ENCODE results near the gene TBCD.
A peak's percentile ranks its signal among the peaks of the same experiment; 100 is the strongest.

TBCD gene

DNA sequence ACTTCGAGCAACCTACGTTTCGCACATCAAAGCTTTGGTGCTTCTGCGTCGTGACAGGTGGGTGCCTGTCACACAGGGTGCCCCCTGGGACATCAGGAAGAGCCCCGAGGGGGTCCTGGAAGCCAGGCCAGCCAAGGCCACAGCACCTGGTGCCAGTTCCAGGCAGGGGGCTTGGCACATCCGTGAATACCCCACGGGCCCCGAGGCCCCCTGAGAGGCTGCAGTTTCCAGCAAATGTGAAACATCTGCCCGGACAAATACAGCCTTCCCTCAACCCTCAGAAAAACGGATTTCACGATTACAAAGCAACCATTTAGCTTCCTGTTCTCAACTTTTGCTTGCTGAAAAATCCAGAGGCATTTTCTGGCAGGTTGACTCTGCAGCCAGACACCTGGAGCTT, 218.2 kb downstream of the TBCD start:
- Mint-ChIP-seq H3K9me3 (no peaks in the 10 kb centered on the region), H3K27ac (ENCODE audit: low read depth) (no peak overlapping the region), H3K4me1 (no peaks in the 10 kb centered on the region), H3K36me3 (ENCODE audit: insufficient read depth) (peaks cover 1% of the 10 kb centered on the region), H3K27me3 (no peaks in the 10 kb centered on the region), H3K4me3 (no peak overlapping the region)
- DNase-seq (ENCODE audit: low spot score in 2 of 2) = no peak
- no peak for ATAC-seq (replicated peaks; ENCODE audit: extremely low read depth, poor library complexity, severe bottlenecking)

DNA sequence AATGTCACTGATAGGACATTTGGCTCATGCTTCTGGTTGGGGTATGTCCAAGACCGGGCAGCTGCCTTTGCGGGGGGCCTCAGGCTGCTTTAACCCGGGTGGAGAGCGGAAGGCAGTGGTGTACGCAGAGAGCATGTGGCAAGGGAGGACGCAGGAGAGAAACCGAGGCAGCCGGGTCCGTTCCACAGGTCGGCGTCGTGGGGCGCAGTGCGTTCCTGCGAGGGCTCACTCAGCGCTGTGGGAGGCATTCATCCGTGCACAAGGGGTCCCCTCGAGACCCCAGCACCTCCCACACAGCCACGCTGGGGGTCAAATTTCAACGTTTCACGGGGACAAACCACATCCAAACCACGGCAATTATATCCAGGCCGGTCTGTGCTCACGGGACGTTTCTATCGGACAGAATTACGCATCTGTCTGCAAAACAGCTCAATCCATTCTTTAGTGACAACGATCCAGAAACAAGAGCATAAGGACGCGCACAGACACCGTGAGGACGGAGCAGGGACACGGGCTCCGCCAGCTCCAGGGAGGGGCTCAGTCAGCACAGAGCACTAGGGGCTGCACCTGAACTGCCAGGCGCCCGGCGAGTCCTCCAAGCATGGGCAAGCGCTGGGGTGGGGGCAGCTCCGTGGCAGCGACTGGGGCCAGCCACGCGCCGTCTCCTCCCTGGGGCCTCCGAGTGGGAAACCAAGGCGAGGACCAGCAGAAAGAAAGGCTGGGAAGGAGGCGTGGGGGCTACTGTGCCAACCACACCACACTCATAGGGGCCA, 219.1 kb downstream of the TBCD start:
- Mint-ChIP-seq H3K4me1 (no peaks in the 10 kb centered on the region), H3K27me3 (no peaks in the 10 kb centered on the region), H3K9me3 (no peaks in the 10 kb centered on the region), H3K4me3 (no peak overlapping the region), H3K27ac (ENCODE audit: low read depth) (no peak overlapping the region), H3K36me3 (ENCODE audit: insufficient read depth) (peaks cover 1% of the 10 kb centered on the region)
- no peak for ATAC-seq (replicated peaks; ENCODE audit: extremely low read depth, poor library complexity, severe bottlenecking)
- no peak for DNase-seq (ENCODE audit: low spot score in 2 of 2)

DNA sequence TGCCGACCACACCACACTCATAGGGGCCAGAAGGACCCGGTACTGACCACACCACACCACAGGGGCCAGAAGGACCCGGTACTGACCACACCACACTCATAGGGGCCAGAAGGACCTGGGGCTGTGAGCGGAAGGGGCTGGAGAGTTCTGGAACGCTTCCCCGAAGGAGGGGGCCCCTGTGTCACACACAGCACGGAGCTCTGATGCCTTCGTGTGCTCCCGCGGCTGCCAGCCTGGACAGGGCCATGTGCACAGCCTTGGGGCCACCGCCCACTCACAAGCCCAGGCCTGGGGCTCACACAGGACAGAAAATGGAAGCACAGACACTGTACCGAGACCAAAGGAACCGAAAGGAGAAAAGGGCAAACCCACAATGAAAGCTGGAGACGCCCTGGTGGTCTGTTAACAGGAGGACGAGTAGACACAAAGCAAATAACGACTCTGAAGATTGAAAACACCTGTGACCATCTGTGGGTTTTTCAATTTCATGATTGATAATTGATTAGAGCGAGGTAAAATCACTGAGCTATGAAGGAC, 221.0 kb downstream of the TBCD start:
- Mint-ChIP-seq H3K9me3 (no peaks in the 10 kb centered on the region), H3K4me1 (no peaks in the 10 kb centered on the region), H3K4me3 (no peak overlapping the region), H3K27me3 (no peaks in the 10 kb centered on the region), H3K36me3 (ENCODE audit: insufficient read depth) (peaks cover 1% of the 10 kb centered on the region), H3K27ac (ENCODE audit: low read depth) (peak overlapping the region; percentile 25)
- ATAC-seq (replicated peaks; ENCODE audit: extremely low read depth, poor library complexity, severe bottlenecking) (no peak), DNase-seq (ENCODE audit: low spot score in 2 of 2) (no peak)

DNA sequence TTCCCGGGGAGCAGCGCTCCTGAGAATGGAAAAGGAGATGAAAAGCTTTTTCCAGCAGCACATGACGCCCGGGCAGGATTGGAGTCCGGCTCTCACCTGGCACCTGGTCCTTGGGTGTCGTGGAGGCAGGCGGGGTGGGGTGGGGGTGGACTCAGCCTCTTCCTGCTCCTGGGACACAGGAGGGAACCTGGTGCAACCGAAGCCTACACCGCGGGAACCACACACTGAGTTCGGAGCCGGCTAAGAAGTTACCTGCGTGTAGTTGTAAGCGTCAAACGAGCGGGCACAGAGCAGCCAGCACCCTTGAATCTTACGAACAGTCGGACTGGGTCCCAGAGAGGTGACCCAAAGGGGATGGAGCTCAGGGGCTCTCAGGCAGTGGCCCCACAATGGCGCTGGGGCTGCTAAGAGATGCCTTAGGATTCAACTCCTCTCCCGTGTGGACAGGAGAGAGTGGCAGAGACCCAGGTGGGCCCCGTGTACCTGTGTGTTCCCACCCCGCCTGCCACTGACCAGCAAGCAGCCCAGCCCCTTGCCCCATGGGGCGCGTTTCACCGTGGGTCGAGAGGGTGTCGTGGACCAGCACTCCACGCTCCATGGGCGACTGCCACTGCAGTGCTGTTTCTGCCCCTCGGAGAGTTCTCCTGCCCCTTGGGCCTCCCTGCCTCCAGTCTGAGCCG, 221.7 kb downstream of the TBCD start:
- Mint-ChIP-seq H3K9me3 (no peaks in the 10 kb centered on the region), H3K36me3 (ENCODE audit: insufficient read depth) (peaks cover 1% of the 10 kb centered on the region), H3K4me3 (no peak overlapping the region), H3K27ac (ENCODE audit: low read depth) (peak overlapping the region; percentile 25), H3K4me1 (peaks cover 5% of the 10 kb centered on the region), H3K27me3 (no peaks in the 10 kb centered on the region)
- DNase-seq (ENCODE audit: low spot score in 2 of 2) = no peak
- ATAC-seq (replicated peaks; ENCODE audit: extremely low read depth, poor library complexity, severe bottlenecking) = no peak

DNA sequence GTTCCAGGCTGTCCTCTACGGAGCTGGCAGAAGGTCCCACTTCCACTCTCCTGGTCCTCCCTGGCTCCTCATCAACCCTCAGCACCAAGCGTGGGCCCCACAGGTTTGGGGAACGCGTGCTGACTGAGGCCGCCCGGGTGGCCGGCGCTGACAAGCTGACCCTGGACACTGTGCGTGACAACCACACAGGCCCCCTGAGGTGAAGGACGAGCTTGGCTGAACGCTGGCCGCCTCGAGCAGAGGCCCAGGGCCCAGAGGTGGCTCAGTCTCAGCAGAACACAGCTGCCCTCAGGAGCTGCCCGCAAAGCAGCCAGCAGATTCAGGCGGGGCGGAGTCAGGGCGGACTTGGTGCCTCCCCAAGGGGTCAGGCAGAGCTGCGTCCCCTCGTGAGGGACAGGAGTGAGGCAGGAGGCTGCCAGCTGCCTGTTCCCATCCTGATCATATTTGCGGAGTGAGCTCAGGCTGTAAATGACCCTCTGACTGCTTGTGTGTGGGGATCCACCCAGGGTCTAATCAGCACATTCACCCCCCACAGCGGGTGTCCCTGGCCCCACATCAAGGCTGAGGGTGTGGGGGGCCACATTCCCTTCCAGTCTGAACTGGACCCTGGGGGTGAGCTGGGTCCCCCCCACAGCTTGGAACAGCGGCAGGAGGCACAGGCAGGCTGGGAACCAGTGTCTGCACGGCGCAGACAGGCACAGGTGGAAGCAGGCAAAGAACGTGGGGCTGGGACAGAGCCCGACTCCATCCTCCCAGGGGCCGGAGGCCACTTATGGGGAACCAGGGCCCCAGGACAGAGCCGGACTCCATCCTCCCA, 222.5 kb downstream of the TBCD start:
- peaks cover 1% of the 10 kb centered on the region for H3K36me3 Mint-ChIP-seq (ENCODE audit: insufficient read depth)
- peaks cover 13% of the 10 kb centered on the region for H3K4me1 Mint-ChIP-seq
- DNase-seq (ENCODE audit: low spot score in 2 of 2) (no peak), ATAC-seq (replicated peaks; ENCODE audit: extremely low read depth, poor library complexity, severe bottlenecking) (no peak)
- no peaks in the 10 kb centered on the region for H3K9me3 Mint-ChIP-seq
- H3K4me3 Mint-ChIP-seq = no peak overlapping the region
- H3K27me3 Mint-ChIP-seq = no peaks in the 10 kb centered on the region
- H3K27ac Mint-ChIP-seq (ENCODE audit: low read depth) = no peak overlapping the region

DNA sequence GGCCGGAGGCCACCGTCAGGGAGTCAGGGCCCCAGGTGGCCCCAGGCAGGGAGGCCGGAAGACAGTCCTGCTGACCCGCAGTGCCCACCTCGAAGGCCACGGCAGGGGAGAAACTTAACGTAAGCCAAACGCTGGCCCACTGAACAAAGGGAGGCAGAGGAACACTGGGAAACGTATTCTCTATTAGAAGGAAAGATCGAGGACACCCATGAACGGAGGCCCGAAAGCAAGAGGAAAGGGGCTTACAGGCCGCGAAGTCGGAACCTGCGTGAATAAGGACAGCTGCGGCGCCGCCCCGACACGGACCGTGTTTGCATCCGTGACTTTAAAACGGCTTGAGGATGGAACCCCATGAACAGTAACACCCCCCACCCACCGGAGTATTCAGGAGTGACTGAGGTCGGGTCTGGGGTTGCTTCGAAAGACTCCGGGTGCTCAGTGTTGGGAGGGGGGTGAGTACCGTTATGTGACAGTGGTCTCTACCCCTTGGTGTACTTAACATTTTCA, 225.2 kb downstream of the TBCD start:
- ATAC-seq (replicated peaks; ENCODE audit: extremely low read depth, poor library complexity, severe bottlenecking) (no peak), DNase-seq (ENCODE audit: low spot score in 2 of 2) (no peak)
- no peak overlapping the region for H3K4me3 Mint-ChIP-seq
- H3K9me3 Mint-ChIP-seq = no peaks in the 10 kb centered on the region
- H3K27me3 Mint-ChIP-seq = no peaks in the 10 kb centered on the region
- no peak overlapping the region for H3K27ac Mint-ChIP-seq (ENCODE audit: low read depth)
- H3K4me1 Mint-ChIP-seq = peaks cover 19% of the 10 kb centered on the region
- peaks cover 5% of the 10 kb centered on the region for H3K36me3 Mint-ChIP-seq (ENCODE audit: insufficient read depth)

DNA sequence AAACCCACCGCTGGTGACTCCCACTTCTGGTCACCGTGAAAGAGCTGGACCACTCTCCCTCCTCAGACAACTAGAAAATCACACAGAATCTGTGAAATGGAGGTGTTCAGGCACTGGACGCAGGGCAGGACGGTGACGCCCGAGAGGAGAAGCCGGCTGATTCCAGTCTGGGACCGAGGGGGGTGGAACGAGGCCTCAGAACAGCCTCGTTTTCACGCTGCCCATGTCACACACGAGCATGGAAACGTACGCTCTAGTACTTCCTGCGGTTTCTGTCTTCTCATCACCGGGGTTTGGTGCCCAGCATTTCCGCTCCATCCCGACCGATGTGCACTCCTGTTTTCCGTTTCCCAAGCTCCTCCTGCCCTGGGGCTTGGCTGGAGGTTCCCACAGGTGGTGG, 225.7 kb downstream of the TBCD start:
- Mint-ChIP-seq H3K9me3 (no peaks in the 10 kb centered on the region), H3K27me3 (no peaks in the 10 kb centered on the region), H3K36me3 (ENCODE audit: insufficient read depth) (peaks cover 5% of the 10 kb centered on the region), H3K4me3 (no peak overlapping the region), H3K27ac (ENCODE audit: low read depth) (no peak overlapping the region), H3K4me1 (peaks cover 19% of the 10 kb centered on the region)
- DNase-seq (ENCODE audit: low spot score in 2 of 2) (no peak), ATAC-seq (replicated peaks; ENCODE audit: extremely low read depth, poor library complexity, severe bottlenecking) (no peak)

DNA sequence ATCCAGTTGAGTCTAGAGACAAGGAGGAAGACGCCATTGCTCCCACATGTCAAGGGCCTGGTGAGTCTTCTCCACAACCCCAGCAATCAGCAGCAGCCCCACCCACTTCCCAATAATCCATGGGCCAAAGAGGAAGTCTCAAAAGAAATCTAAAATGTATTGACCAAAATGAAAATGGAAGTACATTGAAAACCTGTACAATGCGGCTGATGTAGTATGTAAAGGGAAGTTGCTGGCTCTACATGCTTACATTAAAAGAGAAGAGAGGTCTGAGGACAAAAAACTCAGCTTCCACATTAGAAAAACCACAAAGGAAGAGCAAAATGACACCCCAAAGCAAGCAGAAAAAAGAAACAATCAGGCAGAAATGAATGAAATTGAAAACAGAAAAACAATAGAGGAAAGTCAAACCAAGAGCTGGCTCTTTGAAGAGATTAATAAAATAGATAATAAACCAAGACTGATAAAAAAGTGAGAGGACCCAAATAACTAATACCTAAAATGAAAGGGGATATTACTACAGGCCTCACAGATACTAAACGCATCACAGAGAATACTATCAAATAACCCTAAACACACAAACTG, 227.0 kb downstream of the TBCD start:
- DNase-seq (ENCODE audit: low spot score in 2 of 2) = no peak
- Mint-ChIP-seq H3K9me3 (no peaks in the 10 kb centered on the region), H3K27me3 (no peaks in the 10 kb centered on the region), H3K36me3 (ENCODE audit: insufficient read depth) (peaks cover 5% of the 10 kb centered on the region), H3K4me3 (peak overlapping the region; percentile 62), H3K4me1 (peaks cover 23% of the 10 kb centered on the region), H3K27ac (ENCODE audit: low read depth) (peak overlapping the region; percentile 72)
- ATAC-seq (replicated peaks; ENCODE audit: extremely low read depth, poor library complexity, severe bottlenecking) = peak; percentile 77

DNA sequence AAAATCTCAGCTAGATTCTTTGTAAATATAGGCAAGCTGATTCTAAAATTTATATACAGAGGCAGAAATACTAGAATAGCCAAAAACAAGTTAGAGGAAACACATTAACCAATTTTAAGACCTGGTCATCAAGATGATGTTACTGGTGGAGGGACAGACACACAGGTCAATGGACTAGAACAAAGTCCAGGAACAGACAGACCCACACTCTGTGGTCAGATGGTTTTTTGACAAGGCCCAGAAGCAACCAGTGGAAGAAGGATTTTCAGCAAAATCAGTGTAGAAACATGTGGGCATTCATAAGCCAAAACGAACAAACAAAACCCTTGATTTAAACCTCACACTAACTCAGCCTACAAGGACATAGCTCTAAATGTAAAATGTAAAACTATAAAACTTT, 227.9 kb downstream of the TBCD start:
- Mint-ChIP-seq H3K27ac (ENCODE audit: low read depth) (peak overlapping the region; percentile 72), H3K36me3 (ENCODE audit: insufficient read depth) (peaks cover 5% of the 10 kb centered on the region)

DNA sequence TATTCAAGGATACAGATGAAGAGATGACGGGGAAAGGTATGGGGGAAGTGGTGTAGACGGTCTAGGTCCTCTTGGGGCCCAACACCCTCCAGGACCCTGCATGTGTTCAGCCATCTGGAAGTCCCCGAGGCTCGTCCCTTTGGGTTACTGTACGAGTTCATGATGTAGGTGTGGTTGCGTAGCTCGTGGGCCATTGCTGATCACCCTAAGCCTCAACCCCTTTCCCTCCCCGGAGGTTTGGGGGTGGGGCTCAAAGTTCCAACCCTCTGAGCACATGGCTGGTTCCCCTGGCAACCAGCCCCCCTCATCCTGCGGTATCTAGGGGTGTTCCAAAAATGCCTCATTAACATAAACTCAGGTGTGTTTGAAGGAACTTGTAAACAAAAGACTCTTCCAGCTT, 228.8 kb downstream of the TBCD start:
- Mint-ChIP-seq H3K9me3 (no peaks in the 10 kb centered on the region), H3K27me3 (no peaks in the 10 kb centered on the region), H3K4me3 (no peak overlapping the region), H3K36me3 (ENCODE audit: insufficient read depth) (peaks cover 5% of the 10 kb centered on the region), H3K27ac (ENCODE audit: low read depth) (no peak overlapping the region), H3K4me1 (peaks cover 36% of the 10 kb centered on the region)
- no peak for DNase-seq (ENCODE audit: low spot score in 2 of 2)
- no peak for ATAC-seq (replicated peaks; ENCODE audit: extremely low read depth, poor library complexity, severe bottlenecking)

More for the DNA sequence above, 227.9 kb downstream of the TBCD start:
- Mint-ChIP-seq H3K4me1 (peaks cover 29% of the 10 kb centered on the region), H3K4me3 (no peak overlapping the region), H3K9me3 (no peaks in the 10 kb centered on the region), H3K27me3 (no peaks in the 10 kb centered on the region)
- ATAC-seq (replicated peaks; ENCODE audit: extremely low read depth, poor library complexity, severe bottlenecking) (no peak), DNase-seq (ENCODE audit: low spot score in 2 of 2) (no peak)

DNA sequence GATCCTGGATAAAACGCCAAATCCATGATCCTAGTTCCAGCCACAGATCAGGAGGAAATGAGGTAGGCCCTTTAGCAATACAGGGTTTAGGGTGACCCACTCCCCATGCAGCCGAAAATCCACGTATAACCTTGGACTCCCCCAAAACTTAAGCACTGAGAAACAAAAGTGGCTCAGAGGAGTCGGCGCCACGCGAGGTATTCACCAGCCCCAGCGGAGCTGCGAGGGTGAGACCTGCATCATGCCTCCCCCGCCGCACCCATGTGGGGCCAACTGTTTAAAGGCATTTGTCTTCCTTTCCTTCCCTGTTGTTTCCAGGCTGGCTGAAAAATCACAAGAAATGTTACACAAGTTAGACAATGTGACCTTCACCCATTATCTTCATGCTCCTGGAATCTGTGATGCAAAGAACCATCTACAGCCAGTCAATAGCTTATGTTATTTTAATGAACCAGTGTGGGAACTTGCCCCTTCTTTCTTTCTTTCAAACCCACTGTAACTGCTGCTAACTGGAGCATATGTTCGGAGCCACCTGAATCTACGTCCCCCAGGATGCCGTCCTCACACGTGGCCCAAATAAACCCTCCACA, 229.4 kb downstream of the TBCD start:
- Mint-ChIP-seq H3K4me1 (peaks cover 42% of the 10 kb centered on the region), H3K9me3 (no peaks in the 10 kb centered on the region), H3K27ac (ENCODE audit: low read depth) (no peak overlapping the region), H3K27me3 (no peaks in the 10 kb centered on the region), H3K36me3 (ENCODE audit: insufficient read depth) (peaks cover 5% of the 10 kb centered on the region), H3K4me3 (no peak overlapping the region)
- DNase-seq (ENCODE audit: low spot score in 2 of 2) = no peak
- no peak for ATAC-seq (replicated peaks; ENCODE audit: extremely low read depth, poor library complexity, severe bottlenecking)

Measured in central memory CD8-positive, alpha-beta T cell (primary cell).